Body of pancreas (tissue), 4 donors: Measurements from ENCODE around the gene NEB. TPM values are rescaled to one million over a fixed set of nuclear protein-coding genes. Genes with fewer than 3 reads are reported as not detected.

Experiments used
- ATAC-seq: fragments of 150-250 bp; one replicate; pipeline ENCODE4 v1.9.1; 2016
- DNase-seq, 4 donors: peaks; one replicate each; pipeline ENCODE4 v3.0.0-alpha.2; 2019
- H3K27ac ChIP-seq, 4 donors: fragments of 200-600 bp; sonication (generic); 1 replicate in 3 of 4; 2 replicates in 1 of 4; pipeline versions ENCODE4 v1.5.1 to v1.6.1; 2016 to 2019; ENCODE audit warnings: mild to moderate bottlenecking in 1 of 4, mixed read lengths in 1 of 4, moderate library complexity in 1 of 4
- H3K27me3 ChIP-seq, 2 donors: fragments of 200-600 bp; sonication (generic); one replicate each; pipeline ENCODE4 v1.6.0; 2016; ENCODE audit warnings: mild to moderate bottlenecking in 1 of 2
- H3K36me3 ChIP-seq, 2 donors: fragments of 200-600 bp; sonication (generic); replicated peaks in 1 of 2; 2 replicates each; pipeline ENCODE4 v1.5.1; 2016; ENCODE audit warnings: low read depth in 2 of 2; ENCODE audit not compliant: insufficient read depth in 1 of 2
- H3K4me1 ChIP-seq: fragments of 200-600 bp; sonication (generic); one replicate; pipeline ENCODE4 v1.6.0; 2016
- H3K4me3 ChIP-seq, 2 donors: fragments of 200-600 bp; sonication (generic); 1 replicate in 1 of 2; 2 replicates in 1 of 2; pipeline ENCODE4 v1.5.1; 2016 to 2019
- H3K9me3 ChIP-seq, 3 donors: fragments of 200-600 bp; sonication (generic); 1 replicate in 2 of 3; 2 replicates in 1 of 3; pipeline ENCODE4 v1.5.1; 2016
- CTCF ChIP-seq, 7 experiments: fragments of 450-650 bp in 4 of 7; fragments of 200-600 bp in 3 of 7; sonication (generic) in 3 of 7; IDR thresholded peaks; one replicate each; pipeline ENCODE4 v1.5.1; 2016 to 2019; ENCODE audit warnings: antibody characterized with exemption in 7 of 7
- POLR2A ChIP-seq, 3 donors: fragments of 450-650 bp; IDR thresholded peaks; one replicate each; pipeline ENCODE4 v1.6.1; 2016; ENCODE audit warnings: antibody characterized with exemption in 3 of 3, mild to moderate bottlenecking in 2 of 3
- WGBS, 2 donors: methylation state at CpG; one replicate each; pipeline ENCODE4 v1.1.5; 2017; 5-methylcytosine and 5-hydroxymethylcytosine counted together
- intact Hi-C: fragments of 100-400 bp; cut with DNase I; formaldehyde crosslinking; loops from one replicate; pipeline ENCODE4 v1.15.1; 2023
- total RNA-seq, 2 donors: library from RNA; depleted of rRNA; stranded (reverse); fragments of >200 nt; gene quantifications; one replicate each; pipeline ENCODE4 v1.1.0, GENCODE V29; 2016

Gene NEB
- total RNA-seq, 2 donors from 2014 or later: 2.3 to 3.9 TPM

GRCh38 chr2:151570191-151570590 is 164.1 kb downstream of the NEB start:
- H3K4me3 ChIP-seq: no peak overlapping the region
- no peaks in the 10 kb centered on the region for H3K36me3 ChIP-seq
- no peaks in the 10 kb centered on the region for H3K9me3 ChIP-seq
- ATAC-seq (no peak), DNase-seq (no peak)
- no peak for TF ChIP-seq CTCF (IDR thresholded peaks at IDR 0.05)
- no peak for TF ChIP-seq POLR2A (IDR thresholded peaks at IDR 0.05)
- intact Hi-C loops: no loop called here
- H3K4me1 ChIP-seq: no peaks in the 10 kb centered on the region
- no peak overlapping the region for H3K27ac ChIP-seq
- WGBS, 2 donors: 82 to 91% methylated on average over 8 of the region's 8 CpGs
- H3K27me3 ChIP-seq: no peaks in the 10 kb centered on the region

- DNase-seq (no peak), ATAC-seq (no peak)
- TF ChIP-seq CTCF (IDR thresholded peaks at IDR 0.05): no peak
- TF ChIP-seq POLR2A (IDR thresholded peaks at IDR 0.05): no peak
- no peaks in the 10 kb centered on the region for H3K9me3 ChIP-seq
- H3K27me3 ChIP-seq: no peaks in the 10 kb centered on the region
- H3K27ac ChIP-seq: no peak overlapping the region
- no peaks in the 10 kb centered on the region for H3K36me3 ChIP-seq
- intact Hi-C loops: no loop called here
- H3K4me3 ChIP-seq: no peak overlapping the region
- WGBS, 2 donors: 62 to 63% methylated on average over 8 of the region's 8 CpGs
- H3K4me1 ChIP-seq: no peaks in the 10 kb centered on the region
Measured at GRCh38 chr2:151569167-151569566, 165.1 kb downstream of the NEB start.

GRCh38 chr2:151568501-151568900 is 165.8 kb downstream of the NEB start:
- H3K27ac ChIP-seq: no peak overlapping the region
- WGBS, 2 donors: 80 to 88% methylated on average over 7 of the region's 7 CpGs
- no peaks in the 10 kb centered on the region for H3K4me1 ChIP-seq
- DNase-seq: no peak
- intact Hi-C loops: no loop called here
- H3K27me3 ChIP-seq: no peaks in the 10 kb centered on the region
- no peaks in the 10 kb centered on the region for H3K36me3 ChIP-seq
- H3K4me3 ChIP-seq: no peak overlapping the region
- no peaks in the 10 kb centered on the region for H3K9me3 ChIP-seq
- TF ChIP-seq POLR2A (IDR thresholded peaks at IDR 0.05): no peak
- no peak for TF ChIP-seq CTCF (IDR thresholded peaks at IDR 0.05)
- ATAC-seq: no peak

GRCh38 chr2:151567006-151567405 is 167.3 kb downstream of the NEB start:
- TF ChIP-seq POLR2A (IDR thresholded peaks at IDR 0.05) (no peak), CTCF (IDR thresholded peaks at IDR 0.05) (no peak)
- H3K4me1 ChIP-seq: no peaks in the 10 kb centered on the region
- WGBS, 2 donors: 57 to 59% methylated on average over 5 of the region's 5 CpGs
- ATAC-seq (no peak), DNase-seq (no peak)
- no peaks in the 10 kb centered on the region for H3K36me3 ChIP-seq
- no peak overlapping the region for H3K4me3 ChIP-seq
- intact Hi-C loops: no loop called here
- no peaks in the 10 kb centered on the region for H3K9me3 ChIP-seq
- no peak overlapping the region for H3K27ac ChIP-seq
- H3K27me3 ChIP-seq: no peaks in the 10 kb centered on the region

- Histone ChIP-seq H3K4me3 (no peak overlapping the region), H3K4me1 (no peaks in the 10 kb centered on the region), H3K9me3 (no peaks in the 10 kb centered on the region), H3K27me3 (no peaks in the 10 kb centered on the region), H3K36me3 (no peaks in the 10 kb centered on the region), H3K27ac (no peak overlapping the region)
- WGBS, 2 donors: 83 to 84% methylated on average over 8 of the region's 8 CpGs
- TF ChIP-seq POLR2A (IDR thresholded peaks at IDR 0.05) (no peak), CTCF (IDR thresholded peaks at IDR 0.05) (no peak)
- DNase-seq (no peak), ATAC-seq (no peak)
- intact Hi-C loops: no loop called here
Measured at GRCh38 chr2:151562398-151562797, 171.9 kb downstream of the NEB start.
